CD4-positive, alpha-beta T cell (primary cell): ENCODE data around the gene GBX1. TPM values are rescaled to one million over a fixed set of nuclear protein-coding genes. Genes with fewer than 3 reads are reported as not detected.

ENCODE experiments used
- ATAC-seq: fragments of 200-7000 bp; cut with Tn5 transposase; one replicate; pipeline ENCODE4 v1.10.0; 2022; ENCODE audit warnings: mild to moderate bottlenecking; ENCODE audit not compliant: poor library complexity
- CTCF ChIA-PET: fragments of 350-600 bp; sonication (Branson Sonifier 250); formaldehyde crosslinking; loops from one replicate; lab custom pipeline; 2021; ENCODE audit warnings: antibody characterized with exemption, inconsistent platforms; lab: Charles Lee
- POLR2A ChIA-PET: fragments of 350-600 bp; sonication (Branson Sonifier 250); formaldehyde crosslinking; loops from one replicate; lab custom pipeline; 2021; ENCODE audit warnings: antibody characterized with exemption, inconsistent platforms; lab: Charles Lee
- DNase-seq, 14 experiments: peaks; one replicate each; pipeline ENCODE4 v3.0.0-alpha.2; 2013 to 2020; ENCODE audit warnings: mixed read lengths in 2 of 14
- H3K27ac ChIP-seq, 2 donors: one replicate each; pipeline versions ENCODE4 v1.5.1 to v1.7.0; 2013; ENCODE audit warnings: low read length in 2 of 2, low read depth in 1 of 2, mild to moderate bottlenecking in 1 of 2
- H3K27me3 ChIP-seq, 2 experiments: 1 replicate in 1 of 2; 2 replicates in 1 of 2; pipeline versions ENCODE4 v1.6.1 to v1.7.0; 2013; ENCODE audit warnings: low read length in 2 of 2, control low read depth in 1 of 2, mild to moderate bottlenecking in 1 of 2, moderate library complexity in 1 of 2; ENCODE audit not compliant: insufficient read depth in 2 of 2, control insufficient read depth in 1 of 2
- H3K36me3 ChIP-seq: one replicate; pipeline ENCODE4 v1.6.1; 2013; ENCODE audit warnings: low read length, control low read depth; ENCODE audit not compliant: insufficient read depth
- H3K4me1 ChIP-seq: one replicate; pipeline ENCODE4 v1.6.1; 2013; ENCODE audit warnings: low read length, control low read depth; ENCODE audit not compliant: insufficient read depth
- H3K4me3 ChIP-seq: one replicate; pipeline ENCODE4 v1.5.1; 2013; ENCODE audit warnings: mild to moderate bottlenecking, low read length, moderate library complexity
- H3K9me3 ChIP-seq, 2 experiments: 1 replicate in 1 of 2; 2 replicates in 1 of 2; pipeline versions ENCODE4 v1.6.1 to v1.7.0; 2013; ENCODE audit warnings: low read length in 2 of 2, mild to moderate bottlenecking in 2 of 2, control low read depth in 1 of 2, moderate library complexity in 1 of 2; ENCODE audit not compliant: control insufficient read depth in 1 of 2, insufficient read depth in 1 of 2
- H3K27ac Mint-ChIP-seq: one replicate; pipeline ENCODE4 v1.8.0; 2020; ENCODE audit warnings: mixed read lengths
- H3K27me3 Mint-ChIP-seq: one replicate; pipeline ENCODE4 v1.8.0; 2021; ENCODE audit warnings: mixed read lengths
- H3K36me3 Mint-ChIP-seq: one replicate; pipeline ENCODE4 v1.8.0; 2021; ENCODE audit warnings: low read depth, mixed read lengths
- H3K4me1 Mint-ChIP-seq: one replicate; pipeline ENCODE4 v1.8.0; 2021; ENCODE audit warnings: low read depth, mixed read lengths
- H3K4me3 Mint-ChIP-seq: one replicate; pipeline ENCODE4 v1.8.0; 2020; ENCODE audit warnings: mild to moderate bottlenecking, mixed read lengths
- H3K9me3 Mint-ChIP-seq: one replicate; pipeline ENCODE4 v1.8.0; 2020; ENCODE audit warnings: mixed read lengths
- CTCF ChIP-seq: fragments of 200-600 bp; IDR thresholded peaks from one replicate; pipeline ENCODE4 v1.8.0; 2022; ENCODE audit warnings: antibody characterized with exemption, mild to moderate bottlenecking
- intact Hi-C, 2 experiments: fragments of 100-400 bp; cut with DNase I in 1 of 2; cut with micrococcal nuclease in 1 of 2; formaldehyde crosslinking; loops; one replicate each; pipeline versions ENCODE4 v1.15.1 to v1.9.0; 2023 to 2025; cut with DNase I, micrococcal nuclease
- total RNA-seq, 174 experiments: library from RNA in 2 of 174; stranded (reverse) in 2 of 174; gene quantifications; one replicate each; pipeline ENCODE4 v1.2.3 and lab custom pipeline; 2021 to 2026

Gene GBX1
- total RNA-seq, 2 experiments from 2014 or later = not detected

DNA sequence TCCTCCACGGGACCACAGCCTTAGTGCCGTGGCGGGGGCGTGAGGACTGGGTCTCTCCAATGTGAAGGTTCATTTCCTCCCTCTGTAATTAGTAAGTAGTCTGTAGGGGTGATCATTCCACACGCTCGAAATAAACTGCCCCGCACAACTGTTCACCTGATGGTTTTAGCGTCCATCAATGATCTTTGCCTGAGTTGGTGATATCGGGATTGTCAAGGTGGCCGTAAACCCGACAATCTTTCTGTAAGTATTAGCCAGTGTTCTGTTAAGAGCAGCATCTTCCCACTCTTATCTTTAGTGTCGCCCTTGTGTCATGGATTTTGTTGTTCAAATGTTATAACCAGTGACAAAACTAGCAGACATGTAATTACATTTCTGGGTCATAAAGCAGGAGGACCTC lies 63.5 kb downstream of the GBX1 start:
- Mint-ChIP-seq H3K27me3 (no peaks in the 10 kb centered on the region), H3K4me3 (no peak overlapping the region), H3K9me3 (no peaks in the 10 kb centered on the region), H3K36me3 (no peaks in the 10 kb centered on the region), H3K27ac (no peak overlapping the region), H3K4me1 (no peaks in the 10 kb centered on the region)
- ChIA-PET POLR2A (no interaction called here), CTCF (no interaction called here)
- no peak overlapping the region for H3K4me3 ChIP-seq
- no peaks in the 10 kb centered on the region for H3K9me3 ChIP-seq
- H3K27ac ChIP-seq = no peak overlapping the region
- H3K4me1 ChIP-seq = no peaks in the 10 kb centered on the region
- DNase-seq (no peak), ATAC-seq (no peak)
- H3K27me3 ChIP-seq = no peaks in the 10 kb centered on the region
- TF ChIP-seq CTCF = no peak
- intact Hi-C loops = no loop called here
- H3K36me3 ChIP-seq = no peaks in the 10 kb centered on the region

DNA sequence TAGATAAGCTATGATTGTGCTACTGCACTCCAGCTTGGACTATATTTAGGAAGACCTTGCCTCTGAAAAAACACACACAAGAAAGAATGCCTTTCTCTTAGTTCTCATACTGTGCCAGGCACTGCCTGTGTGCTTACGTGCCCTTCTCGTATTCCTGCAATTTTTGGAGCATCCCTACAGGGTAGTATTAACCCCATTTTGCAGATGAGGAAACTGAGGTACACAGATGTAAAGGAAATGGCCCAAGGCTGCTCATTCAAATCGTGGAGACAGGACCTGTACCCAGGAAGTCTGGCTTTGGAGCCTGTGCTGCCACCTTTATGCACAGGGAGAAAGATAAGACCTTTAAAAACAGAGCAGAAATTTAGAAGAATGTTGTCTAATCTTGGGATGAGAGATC lies 64.5 kb downstream of the GBX1 start:
- Mint-ChIP-seq H3K27ac (no peak overlapping the region), H3K4me3 (no peak overlapping the region), H3K4me1 (no peaks in the 10 kb centered on the region), H3K36me3 (no peaks in the 10 kb centered on the region), H3K27me3 (no peaks in the 10 kb centered on the region), H3K9me3 (no peaks in the 10 kb centered on the region)
- ChIA-PET CTCF (no interaction called here), POLR2A (no interaction called here)
- H3K27ac ChIP-seq = no peak overlapping the region
- H3K4me3 ChIP-seq = no peak overlapping the region
- intact Hi-C loops = no loop called here
- no peak for DNase-seq
- H3K9me3 ChIP-seq = no peaks in the 10 kb centered on the region
- TF ChIP-seq CTCF = no peak
- ATAC-seq = no peak
- H3K4me1 ChIP-seq = no peaks in the 10 kb centered on the region
- no peaks in the 10 kb centered on the region for H3K27me3 ChIP-seq
- no peaks in the 10 kb centered on the region for H3K36me3 ChIP-seq

DNA sequence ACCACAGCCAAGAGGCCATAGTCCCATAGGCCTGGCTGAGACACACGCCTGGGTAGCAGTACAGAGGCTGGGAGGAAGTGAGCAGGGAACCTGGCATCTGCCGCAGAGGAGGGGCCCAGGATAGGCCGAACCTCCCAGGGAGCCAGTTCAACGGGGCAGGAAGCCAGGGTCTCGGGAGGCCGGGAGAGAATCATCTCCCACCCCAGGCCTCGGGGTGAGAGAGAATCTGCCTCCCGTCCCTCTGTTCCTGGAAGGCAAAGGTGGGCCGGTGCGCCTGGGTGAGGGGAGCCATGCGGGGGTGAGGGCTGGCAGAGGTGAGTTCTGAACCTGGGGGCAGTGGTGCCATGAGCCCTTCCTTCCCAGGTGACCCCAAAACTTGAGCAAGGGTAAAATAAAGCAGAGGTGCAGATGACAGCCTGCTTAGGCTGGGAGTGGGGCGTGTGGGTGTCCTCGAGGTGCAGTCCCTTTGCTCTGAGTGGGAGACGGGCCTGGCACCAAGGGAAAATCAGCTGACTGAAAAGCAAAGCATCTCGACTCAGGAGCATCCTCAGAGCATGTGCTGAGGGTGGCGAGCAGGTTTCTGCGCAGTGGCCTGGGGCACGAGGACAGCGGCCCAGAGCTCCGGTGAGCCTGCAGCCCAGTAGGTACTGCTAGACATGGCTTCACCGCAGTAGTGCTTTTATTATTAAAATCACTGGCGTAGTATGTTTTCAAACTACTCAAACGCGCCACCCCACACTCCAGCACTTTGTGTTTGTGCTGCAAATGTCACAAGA lies 65.7 kb downstream of the GBX1 start:
- CTCF ChIA-PET = no interaction called here
- H3K9me3 Mint-ChIP-seq = no peaks in the 10 kb centered on the region
- no peak overlapping the region for H3K27ac ChIP-seq
- intact Hi-C loops = no loop called here
- no peaks in the 10 kb centered on the region for H3K4me1 ChIP-seq
- no peak overlapping the region for H3K27ac Mint-ChIP-seq
- TF ChIP-seq CTCF = no peak
- ATAC-seq = no peak
- no peak for DNase-seq
- H3K27me3 Mint-ChIP-seq = no peaks in the 10 kb centered on the region
- no peaks in the 10 kb centered on the region for H3K4me1 Mint-ChIP-seq
- no peak overlapping the region for H3K4me3 Mint-ChIP-seq
- H3K36me3 Mint-ChIP-seq = no peaks in the 10 kb centered on the region
- no peaks in the 10 kb centered on the region for H3K27me3 ChIP-seq
- H3K4me3 ChIP-seq = no peak overlapping the region
- POLR2A ChIA-PET = no interaction called here
- H3K36me3 ChIP-seq = no peaks in the 10 kb centered on the region
- no peaks in the 10 kb centered on the region for H3K9me3 ChIP-seq
